ENCODE measurements around the gene SIL1.

DNA sequence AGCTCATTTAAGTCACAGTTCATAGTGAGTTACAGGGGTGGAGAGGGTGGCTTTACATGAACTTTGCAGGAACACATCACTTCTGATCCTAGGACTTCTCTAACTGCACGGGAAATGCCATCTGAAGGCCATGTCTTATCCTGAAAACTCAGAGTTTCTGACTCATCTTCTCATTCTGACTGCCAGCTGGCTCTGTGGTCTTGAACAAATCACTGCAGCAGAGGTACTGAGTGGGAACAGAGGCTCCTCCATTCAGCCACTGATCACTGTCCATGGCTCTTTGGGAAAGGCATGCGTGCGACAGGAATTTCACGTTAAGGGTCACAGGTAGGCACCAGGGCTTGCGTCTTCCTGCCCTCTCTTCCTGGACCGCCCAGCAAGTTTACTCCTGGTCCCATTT lies 208.4 kb downstream of the SIL1 start:
- no peak for TF ChIP-seq ETV6 (CRISPR knock-in tag; IDR thresholded peaks at IDR 0.05)
- TF ChIP-seq, protein P1, sequence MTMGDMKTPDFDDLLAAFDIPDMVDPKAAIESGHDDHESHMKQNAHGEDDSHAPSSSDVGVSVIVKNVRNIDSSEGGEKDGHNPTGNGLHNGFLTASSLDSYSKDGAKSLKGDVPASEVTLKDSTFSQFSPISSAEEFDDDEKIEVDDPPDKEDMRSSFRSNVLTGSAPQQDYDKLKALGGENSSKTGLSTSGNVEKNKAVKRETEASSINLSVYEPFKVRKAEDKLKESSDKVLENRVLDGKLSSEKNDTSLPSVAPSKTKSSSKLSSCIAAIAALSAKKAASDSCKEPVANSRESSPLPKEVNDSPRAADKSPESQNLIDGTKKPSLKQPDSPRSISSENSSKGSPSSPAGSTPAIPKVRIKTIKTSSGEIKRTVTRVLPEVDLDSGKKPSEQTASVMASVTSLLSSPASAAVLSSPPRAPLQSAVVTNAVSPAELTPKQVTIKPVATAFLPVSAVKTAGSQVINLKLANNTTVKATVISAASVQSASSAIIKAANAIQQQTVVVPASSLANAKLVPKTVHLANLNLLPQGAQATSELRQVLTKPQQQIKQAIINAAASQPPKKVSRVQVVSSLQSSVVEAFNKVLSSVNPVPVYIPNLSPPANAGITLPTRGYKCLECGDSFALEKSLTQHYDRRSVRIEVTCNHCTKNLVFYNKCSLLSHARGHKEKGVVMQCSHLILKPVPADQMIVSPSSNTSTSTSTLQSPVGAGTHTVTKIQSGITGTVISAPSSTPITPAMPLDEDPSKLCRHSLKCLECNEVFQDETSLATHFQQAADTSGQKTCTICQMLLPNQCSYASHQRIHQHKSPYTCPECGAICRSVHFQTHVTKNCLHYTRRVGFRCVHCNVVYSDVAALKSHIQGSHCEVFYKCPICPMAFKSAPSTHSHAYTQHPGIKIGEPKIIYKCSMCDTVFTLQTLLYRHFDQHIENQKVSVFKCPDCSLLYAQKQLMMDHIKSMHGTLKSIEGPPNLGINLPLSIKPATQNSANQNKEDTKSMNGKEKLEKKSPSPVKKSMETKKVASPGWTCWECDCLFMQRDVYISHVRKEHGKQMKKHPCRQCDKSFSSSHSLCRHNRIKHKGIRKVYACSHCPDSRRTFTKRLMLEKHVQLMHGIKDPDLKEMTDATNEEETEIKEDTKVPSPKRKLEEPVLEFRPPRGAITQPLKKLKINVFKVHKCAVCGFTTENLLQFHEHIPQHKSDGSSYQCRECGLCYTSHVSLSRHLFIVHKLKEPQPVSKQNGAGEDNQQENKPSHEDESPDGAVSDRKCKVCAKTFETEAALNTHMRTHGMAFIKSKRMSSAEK (CRISPR knock-in tag; IDR thresholded peaks at IDR 0.05; ENCODE audit: borderline replicate concordance): no peak
- TF ChIP-seq NFE2L1 (CRISPR knock-in tag; IDR thresholded peaks at IDR 0.05): no peak
- no peak for TF ChIP-seq RELA (CRISPR knock-in tag; IDR thresholded peaks at IDR 0.05; ENCODE audit: borderline replicate concordance)
- TF ChIP-seq, protein P2, sequence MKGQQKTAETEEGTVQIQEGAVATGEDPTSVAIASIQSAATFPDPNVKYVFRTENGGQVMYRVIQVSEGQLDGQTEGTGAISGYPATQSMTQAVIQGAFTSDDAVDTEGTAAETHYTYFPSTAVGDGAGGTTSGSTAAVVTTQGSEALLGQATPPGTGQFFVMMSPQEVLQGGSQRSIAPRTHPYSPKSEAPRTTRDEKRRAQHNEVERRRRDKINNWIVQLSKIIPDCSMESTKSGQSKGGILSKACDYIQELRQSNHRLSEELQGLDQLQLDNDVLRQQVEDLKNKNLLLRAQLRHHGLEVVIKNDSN (CRISPR knock-in tag; IDR thresholded peaks at IDR 0.05): no peak
- TF ChIP-seq, protein P3, sequence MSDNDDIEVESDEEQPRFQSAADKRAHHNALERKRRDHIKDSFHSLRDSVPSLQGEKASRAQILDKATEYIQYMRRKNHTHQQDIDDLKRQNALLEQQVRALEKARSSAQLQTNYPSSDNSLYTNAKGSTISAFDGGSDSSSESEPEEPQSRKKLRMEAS (CRISPR knock-in tag; IDR thresholded peaks at IDR 0.05): no peak

Measured in WTC11 (cell line).